Epithelial cell of esophagus (primary cell): Measurements from ENCODE around the gene MLKL.

Experiments used
- DNase-seq: peaks from one replicate; pipeline ENCODE4 v3.0.0; 2010; ENCODE audit warnings: low read depth
- H3K4me3 ChIP-seq: 2 replicates; pipeline ENCODE4 v1.5.1; 2011; ENCODE audit warnings: mild to moderate bottlenecking, low read length, control low read depth
- TF ChIP-seq, protein P1 (sequence below): IDR thresholded peaks from 2 replicates; pipeline ENCODE4 v1.5.1; 2011; ENCODE audit warnings: low read depth, mild to moderate bottlenecking, low read length, control low read depth, inconsistent platforms; ENCODE audit not compliant: insufficient read depth; ENCODE audit errors: missing control alignments

MLKL gene

DNA sequence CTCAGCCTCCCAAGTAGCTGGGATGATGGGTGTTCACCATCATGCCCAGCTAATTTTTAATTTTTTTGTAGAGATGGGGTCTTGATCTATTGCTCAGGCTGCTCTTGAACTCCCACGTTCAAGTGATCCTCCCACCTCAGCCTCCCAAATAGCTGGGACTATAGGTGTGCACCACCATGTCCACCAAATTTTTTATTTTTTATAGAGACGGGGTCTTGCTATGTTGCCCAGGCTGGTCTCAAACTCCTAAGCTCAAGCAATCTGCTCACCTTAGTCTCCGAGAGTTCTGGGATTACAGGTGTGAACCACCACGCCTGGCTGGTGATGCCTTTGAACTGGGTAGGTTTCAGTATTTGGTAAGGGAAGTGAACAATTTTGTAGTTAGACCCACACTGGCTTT lies 43.9 kb upstream of the MLKL start:
- DNase-seq = no peak
- TF ChIP-seq, protein P1, sequence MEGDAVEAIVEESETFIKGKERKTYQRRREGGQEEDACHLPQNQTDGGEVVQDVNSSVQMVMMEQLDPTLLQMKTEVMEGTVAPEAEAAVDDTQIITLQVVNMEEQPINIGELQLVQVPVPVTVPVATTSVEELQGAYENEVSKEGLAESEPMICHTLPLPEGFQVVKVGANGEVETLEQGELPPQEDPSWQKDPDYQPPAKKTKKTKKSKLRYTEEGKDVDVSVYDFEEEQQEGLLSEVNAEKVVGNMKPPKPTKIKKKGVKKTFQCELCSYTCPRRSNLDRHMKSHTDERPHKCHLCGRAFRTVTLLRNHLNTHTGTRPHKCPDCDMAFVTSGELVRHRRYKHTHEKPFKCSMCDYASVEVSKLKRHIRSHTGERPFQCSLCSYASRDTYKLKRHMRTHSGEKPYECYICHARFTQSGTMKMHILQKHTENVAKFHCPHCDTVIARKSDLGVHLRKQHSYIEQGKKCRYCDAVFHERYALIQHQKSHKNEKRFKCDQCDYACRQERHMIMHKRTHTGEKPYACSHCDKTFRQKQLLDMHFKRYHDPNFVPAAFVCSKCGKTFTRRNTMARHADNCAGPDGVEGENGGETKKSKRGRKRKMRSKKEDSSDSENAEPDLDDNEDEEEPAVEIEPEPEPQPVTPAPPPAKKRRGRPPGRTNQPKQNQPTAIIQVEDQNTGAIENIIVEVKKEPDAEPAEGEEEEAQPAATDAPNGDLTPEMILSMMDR = no peak
- H3K4me3 ChIP-seq = no peak overlapping the region

- DNase-seq = peak; percentile 99
- TF ChIP-seq, protein P1 = no peak
- peak overlapping the region; percentile 25 for H3K4me3 ChIP-seq
These were observed 43.1 kb upstream of the MLKL start for GRCh38 chr16:74743668-74744299.

- H3K4me3 ChIP-seq = no peak overlapping the region
- TF ChIP-seq, protein P1 = no peak
- DNase-seq = no peak
These were observed 42.5 kb upstream of the MLKL start for GRCh38 chr16:74743045-74743667.

DNA sequence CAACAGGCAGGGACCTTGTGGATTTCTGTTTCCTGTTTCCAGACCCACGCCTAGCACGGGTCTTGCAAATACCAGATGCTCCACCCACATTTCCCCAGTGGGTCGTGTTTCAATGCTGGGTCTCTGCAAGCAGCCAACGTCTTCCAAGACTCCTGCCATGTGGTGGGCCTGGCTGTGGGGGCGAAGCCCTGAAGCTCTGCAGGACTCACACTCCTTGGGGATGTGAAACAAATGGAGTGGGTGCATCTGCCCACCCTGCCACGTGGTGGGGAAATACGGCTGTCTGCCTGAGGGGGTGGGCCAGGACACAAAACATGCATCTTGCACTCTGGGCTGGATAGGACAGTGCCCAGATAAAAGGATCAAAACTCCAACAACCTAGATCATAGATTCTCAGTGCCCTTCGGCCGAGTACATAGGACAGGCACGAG lies 41.4 kb upstream of the MLKL start:
- TF ChIP-seq, protein P1 = peak; percentile 1
- peak; percentile 25 for DNase-seq
- H3K4me3 ChIP-seq = no peak overlapping the region

DNA sequence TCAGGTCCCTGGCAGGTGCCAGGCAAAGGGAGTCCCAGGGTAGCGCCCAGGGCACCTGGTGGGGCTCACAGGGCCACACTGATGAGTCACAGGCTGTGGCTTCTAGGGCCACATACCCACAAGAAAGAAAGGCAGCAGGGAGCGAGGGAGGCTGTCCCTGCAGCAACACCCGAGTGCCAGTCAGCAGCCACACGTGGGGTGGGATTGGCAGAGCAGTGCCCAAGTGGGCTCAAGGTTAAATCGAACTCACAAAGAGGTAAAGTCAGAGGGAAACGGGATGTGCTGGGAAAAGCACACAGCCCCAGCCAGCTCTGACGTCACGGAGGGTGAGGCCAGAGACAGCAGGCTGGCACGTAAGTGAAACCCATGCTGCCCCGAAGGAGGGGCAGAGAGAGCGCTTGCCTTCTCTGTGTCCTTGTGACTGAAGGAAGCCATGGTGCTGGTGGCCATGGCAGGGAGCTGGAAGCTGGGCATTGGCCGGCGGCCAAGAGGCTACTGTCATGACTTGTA lies 40.2 kb upstream of the MLKL start:
- TF ChIP-seq, protein P1 = no peak
- peak; percentile 86 for DNase-seq

DNA sequence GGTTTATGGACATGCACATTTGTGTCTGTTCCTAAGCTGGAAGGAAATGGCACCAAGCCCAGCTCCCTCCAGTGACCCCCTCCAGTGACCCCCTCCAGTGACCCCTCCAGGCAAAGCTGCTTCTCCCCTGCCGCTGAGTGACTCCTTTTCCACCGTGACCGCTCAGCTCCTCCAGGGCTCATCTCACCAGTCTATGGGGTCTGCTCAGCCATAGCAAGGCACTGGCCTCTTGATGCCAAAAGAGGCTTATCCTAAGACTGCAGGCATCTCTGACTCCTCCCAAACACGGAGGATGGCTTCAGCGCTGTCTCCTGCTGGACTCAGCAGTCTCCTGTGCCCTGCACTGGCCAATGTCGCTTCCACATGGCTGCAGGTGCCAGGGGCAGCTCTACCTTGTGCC lies 38.6 kb upstream of the MLKL start:
- TF ChIP-seq, protein P1 = no peak
- no peak overlapping the region for H3K4me3 ChIP-seq
- no peak for DNase-seq

More for the DNA sequence above, 40.2 kb upstream of the MLKL start:
- H3K4me3 ChIP-seq = no peak overlapping the region
